Duodenal mucosa (tissue), 2 donors: Measurements from ENCODE around the gene TNFRSF1B.
A peak's percentile ranks its signal among the peaks of the same experiment; 100 is the strongest.

ENCODE experiments used
- H3K27ac ChIP-seq: one replicate; pipeline ENCODE4 v1.7.0; 2013; ENCODE audit warnings: low read depth, low read length
- H3K27me3 ChIP-seq, 2 donors: one replicate each; pipeline ENCODE4 v1.7.0; 2013; ENCODE audit warnings: low read length in 2 of 2, control low read depth in 1 of 2; ENCODE audit not compliant: insufficient read depth in 2 of 2, control insufficient read depth in 1 of 2
- H3K36me3 ChIP-seq, 2 donors: one replicate each; pipeline ENCODE4 v1.7.0; 2013; ENCODE audit warnings: low read length in 2 of 2, control low read depth in 1 of 2; ENCODE audit not compliant: insufficient read depth in 2 of 2, control insufficient read depth in 1 of 2
- H3K4me1 ChIP-seq, 2 donors: one replicate each; pipeline ENCODE4 v1.7.0; 2013; ENCODE audit warnings: low read length in 2 of 2, control low read depth in 1 of 2; ENCODE audit not compliant: insufficient read depth in 2 of 2, control insufficient read depth in 1 of 2
- H3K4me3 ChIP-seq, 2 donors: one replicate each; pipeline ENCODE4 v1.7.0; 2013; ENCODE audit warnings: low read length in 2 of 2, low read depth in 1 of 2
- H3K9ac ChIP-seq, 2 donors: one replicate each; pipeline ENCODE4 v1.7.0; 2013; ENCODE audit warnings: low read length in 2 of 2, low read depth in 1 of 2
- H3K9me3 ChIP-seq, 2 donors: one replicate each; pipeline ENCODE4 v1.7.0; 2013; ENCODE audit warnings: low read length in 2 of 2, control low read depth in 1 of 2; ENCODE audit not compliant: control insufficient read depth in 1 of 2

TNFRSF1B gene

DNA sequence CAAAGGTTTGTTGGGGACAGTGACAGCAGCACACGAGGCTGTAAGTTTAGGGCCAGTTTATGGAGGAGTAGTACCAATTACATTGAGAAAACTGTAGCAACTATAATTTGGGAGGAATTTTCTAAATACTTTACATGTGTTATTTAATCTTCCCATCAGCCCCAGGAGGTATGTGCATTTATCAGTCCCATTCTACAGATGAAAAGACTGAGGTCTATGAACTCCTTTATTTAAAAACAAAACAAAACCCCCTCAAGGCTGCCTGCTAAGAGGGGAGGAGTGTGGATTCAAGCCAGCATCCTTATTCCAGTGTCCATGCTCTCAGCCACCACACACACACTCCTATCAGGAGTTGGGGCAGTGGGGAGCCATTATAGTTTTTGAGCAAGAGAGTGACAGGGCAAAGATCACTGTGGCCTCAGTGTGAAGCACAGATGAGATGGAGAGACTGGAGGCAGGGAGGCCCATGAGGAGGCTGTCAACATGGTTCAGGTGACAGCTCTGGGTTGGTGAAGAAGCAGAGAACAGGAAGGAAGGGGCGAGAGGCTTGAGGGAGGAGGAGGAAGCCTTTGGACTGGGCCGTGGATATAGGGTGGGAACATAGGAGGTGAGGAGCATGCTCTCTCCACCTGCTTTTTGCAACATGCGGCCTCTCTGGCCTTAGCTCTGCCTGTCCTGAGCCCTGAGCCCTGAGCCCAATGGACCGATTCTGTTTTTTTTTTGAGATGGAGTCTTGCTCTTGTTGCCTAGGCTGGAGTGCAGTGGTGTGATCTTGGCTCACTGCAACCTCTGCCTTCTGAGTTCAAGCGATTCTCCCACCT is 9.7 kb downstream of the TNFRSF1B start:
- peaks cover 41 to 62% of the 10 kb centered on the region in 2 donors for H3K4me1 ChIP-seq
- no peaks in the 10 kb centered on the region for H3K36me3 ChIP-seq
- H3K27ac ChIP-seq = no peak overlapping the region

DNA sequence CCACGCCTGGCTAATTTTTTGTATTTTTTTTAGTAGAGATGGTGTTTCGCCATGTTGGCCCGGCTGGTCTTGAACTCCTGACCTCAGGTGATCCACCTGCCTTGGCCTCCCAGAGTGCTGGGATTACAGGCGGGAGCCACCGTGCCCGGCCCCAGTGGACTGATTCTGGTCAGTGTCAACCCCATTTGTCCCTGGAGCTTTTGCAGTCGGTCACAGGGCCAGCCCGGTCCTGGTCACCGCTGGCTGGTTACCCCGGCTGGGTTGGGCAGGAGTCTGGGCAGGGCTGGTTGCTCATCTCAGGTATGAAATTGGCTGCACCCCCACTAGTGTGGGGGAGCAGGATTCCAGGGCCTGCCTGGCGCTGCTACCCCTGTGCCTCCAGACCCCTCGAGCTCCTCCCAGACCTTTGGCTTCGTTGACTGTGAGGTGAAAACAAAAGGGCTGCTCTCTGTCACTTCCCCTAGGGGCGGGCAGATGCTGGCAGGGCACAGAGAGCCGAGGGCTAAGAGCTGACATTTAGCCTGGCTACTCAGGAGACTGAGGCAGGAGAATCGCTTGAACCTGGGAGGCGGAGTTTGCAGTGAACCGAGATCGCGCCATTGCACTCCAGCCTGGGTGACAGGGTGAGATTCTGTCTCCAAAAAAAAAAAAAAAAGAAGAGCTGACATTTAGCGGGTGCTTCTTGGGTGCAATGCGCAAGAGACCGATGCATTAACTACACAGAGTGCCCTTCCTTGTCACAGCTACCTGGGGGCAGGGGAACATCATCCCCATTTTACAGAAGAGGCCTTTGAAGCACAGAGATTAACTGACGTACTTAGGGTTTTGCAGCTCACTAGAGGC is 10.6 kb downstream of the TNFRSF1B start:
- no peak overlapping the region for H3K9ac ChIP-seq
- H3K4me3 ChIP-seq = peak overlapping the region; percentile 9 to 16
- H3K4me1 ChIP-seq = peaks cover 36 to 55% of the 10 kb centered on the region in 2 donors
- H3K36me3 ChIP-seq = no peaks in the 10 kb centered on the region
- H3K9me3 ChIP-seq = no peaks in the 10 kb centered on the region
- H3K27ac ChIP-seq = no peak overlapping the region
- H3K27me3 ChIP-seq = no peaks in the 10 kb centered on the region

More for the DNA sequence above, 9.7 kb downstream of the TNFRSF1B start:
- no peak overlapping the region for H3K4me3 ChIP-seq
- no peaks in the 10 kb centered on the region for H3K27me3 ChIP-seq
- H3K9ac ChIP-seq = peak overlapping the region in 1 of 2 donors; percentile 12
- H3K9me3 ChIP-seq = no peaks in the 10 kb centered on the region

DNA sequence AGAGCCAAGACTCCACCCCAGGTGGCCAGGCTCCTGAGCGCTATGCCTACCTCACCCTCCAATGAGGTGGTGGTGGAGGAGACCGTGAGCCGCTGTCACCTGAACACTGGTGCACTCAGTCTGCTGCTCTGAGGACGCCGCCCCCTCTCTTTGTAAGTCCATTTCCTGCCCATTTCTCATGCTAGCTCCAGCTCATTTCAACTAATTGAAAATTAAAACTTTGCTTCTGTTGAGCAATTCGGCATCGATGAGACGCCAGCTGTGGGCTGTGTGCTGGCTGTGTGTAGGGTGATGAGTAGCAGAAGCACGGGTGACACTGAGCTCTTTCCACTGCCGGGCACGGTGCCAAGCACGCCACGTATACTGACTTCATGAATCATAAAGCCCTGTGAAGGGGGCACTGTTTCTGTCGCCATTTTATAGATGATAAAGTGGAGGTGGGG is 11.2 kb downstream of the TNFRSF1B start:
- Histone ChIP-seq H3K9me3 (no peaks in the 10 kb centered on the region), H3K27ac (peak overlapping the region; percentile 51), H3K9ac (no peak overlapping the region), H3K4me3 (peak overlapping the region; percentile 9 to 16), H3K27me3 (no peaks in the 10 kb centered on the region), H3K4me1 (peaks cover 30 to 50% of the 10 kb centered on the region in 2 donors), H3K36me3 (no peaks in the 10 kb centered on the region)

DNA sequence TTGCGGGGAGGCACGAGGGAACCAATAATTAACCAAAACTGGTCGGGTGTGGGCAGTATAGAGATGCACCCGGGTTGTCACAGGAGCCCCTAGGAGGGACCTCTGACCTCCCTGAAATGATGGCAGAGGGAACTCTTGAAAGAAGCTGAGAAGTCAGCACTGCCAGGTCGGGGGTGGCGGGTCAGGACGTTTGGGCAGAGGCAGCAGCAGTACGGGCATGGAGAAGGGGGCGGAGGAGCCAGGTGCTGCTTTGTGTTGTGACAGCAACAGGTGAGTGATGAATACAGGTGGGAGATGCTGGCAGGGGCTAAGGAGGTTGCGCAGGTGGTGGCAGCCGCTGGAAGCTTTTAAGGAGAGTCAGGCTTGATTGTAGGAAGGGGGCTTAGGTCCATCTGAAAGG is 11.7 kb downstream of the TNFRSF1B start:
- no peak overlapping the region for H3K4me3 ChIP-seq
- H3K27ac ChIP-seq = peak overlapping the region; percentile 51
- H3K4me1 ChIP-seq = peaks cover 25 to 46% of the 10 kb centered on the region in 2 donors

DNA sequence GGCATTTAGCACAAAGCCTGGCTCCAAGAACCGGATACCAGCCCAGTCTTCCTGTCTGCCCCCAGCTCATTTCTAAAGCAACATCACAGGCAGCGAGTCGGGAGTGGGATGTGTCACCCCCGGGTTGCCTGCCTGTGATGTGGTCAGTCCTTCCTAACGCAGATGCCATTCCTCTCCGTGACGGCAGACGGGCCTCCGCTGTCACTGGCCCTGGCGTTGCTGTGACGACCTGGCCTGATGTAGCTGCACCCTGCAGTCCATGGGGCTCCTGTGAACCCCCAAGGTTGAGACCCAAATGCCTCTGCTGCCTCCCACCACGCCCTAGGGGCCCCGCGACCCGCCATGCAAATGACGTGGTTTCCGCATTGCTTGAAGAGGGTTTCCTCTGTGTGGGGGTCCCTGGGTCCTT is 12.3 kb downstream of the TNFRSF1B start:
- no peak overlapping the region for H3K4me3 ChIP-seq
- no peaks in the 10 kb centered on the region for H3K9me3 ChIP-seq
- H3K36me3 ChIP-seq = no peaks in the 10 kb centered on the region
- no peak overlapping the region for H3K9ac ChIP-seq
- no peaks in the 10 kb centered on the region for H3K27me3 ChIP-seq
- H3K4me1 ChIP-seq = peaks cover 30 to 41% of the 10 kb centered on the region in 2 donors
- H3K27ac ChIP-seq = no peak overlapping the region

More for the DNA sequence above, 11.7 kb downstream of the TNFRSF1B start:
- Histone ChIP-seq H3K36me3 (no peaks in the 10 kb centered on the region), H3K27me3 (no peaks in the 10 kb centered on the region), H3K9me3 (no peaks in the 10 kb centered on the region), H3K9ac (no peak overlapping the region)

DNA sequence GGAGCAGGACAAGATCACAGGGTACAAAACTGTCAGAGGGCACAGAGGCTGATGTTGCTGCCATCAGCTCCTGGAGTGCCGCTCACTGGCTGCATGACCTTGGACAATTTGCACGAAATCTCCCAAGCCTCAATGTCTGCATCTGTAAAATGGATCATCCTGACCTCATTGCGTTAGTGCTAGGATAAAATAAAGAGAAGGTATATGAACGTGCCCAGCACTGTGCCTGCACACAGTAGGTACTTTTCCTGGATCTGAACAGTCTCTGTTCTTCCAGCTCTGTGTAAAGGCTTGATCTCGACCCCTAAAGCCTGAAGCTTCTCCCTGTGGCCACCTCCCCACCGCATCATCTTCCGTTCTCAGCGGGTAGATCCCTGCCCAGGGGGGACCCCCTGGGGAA is 12.9 kb downstream of the TNFRSF1B start:
- H3K27ac ChIP-seq = no peak overlapping the region
- H3K4me3 ChIP-seq = no peak overlapping the region
- H3K9me3 ChIP-seq = no peaks in the 10 kb centered on the region
- no peaks in the 10 kb centered on the region for H3K27me3 ChIP-seq
- H3K4me1 ChIP-seq = peaks cover 30 to 41% of the 10 kb centered on the region in 2 donors
- H3K36me3 ChIP-seq = no peaks in the 10 kb centered on the region
- H3K9ac ChIP-seq = no peak overlapping the region

DNA sequence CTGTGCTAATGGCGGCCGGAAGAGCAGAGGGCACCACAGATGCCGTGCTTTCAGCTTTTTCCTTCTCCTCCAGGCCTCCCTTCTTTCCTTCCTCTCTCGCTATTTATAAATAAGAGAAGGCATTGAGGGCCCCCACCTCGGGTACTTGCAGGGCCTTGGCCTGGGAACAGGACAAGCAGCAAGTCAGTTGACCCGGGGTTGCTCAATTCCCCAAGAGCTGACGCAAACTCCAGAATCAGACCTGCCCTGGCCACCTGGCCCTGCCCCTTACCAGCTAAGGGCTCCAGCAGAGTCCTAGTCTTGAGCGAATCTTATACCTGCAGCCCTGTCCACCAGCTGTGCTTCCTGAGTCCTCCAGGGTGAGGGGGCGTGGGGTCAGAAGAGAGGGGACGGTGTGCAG is 13.5 kb downstream of the TNFRSF1B start:
- no peak overlapping the region for H3K9ac ChIP-seq
- H3K4me1 ChIP-seq = peaks cover 30 to 41% of the 10 kb centered on the region in 2 donors

DNA sequence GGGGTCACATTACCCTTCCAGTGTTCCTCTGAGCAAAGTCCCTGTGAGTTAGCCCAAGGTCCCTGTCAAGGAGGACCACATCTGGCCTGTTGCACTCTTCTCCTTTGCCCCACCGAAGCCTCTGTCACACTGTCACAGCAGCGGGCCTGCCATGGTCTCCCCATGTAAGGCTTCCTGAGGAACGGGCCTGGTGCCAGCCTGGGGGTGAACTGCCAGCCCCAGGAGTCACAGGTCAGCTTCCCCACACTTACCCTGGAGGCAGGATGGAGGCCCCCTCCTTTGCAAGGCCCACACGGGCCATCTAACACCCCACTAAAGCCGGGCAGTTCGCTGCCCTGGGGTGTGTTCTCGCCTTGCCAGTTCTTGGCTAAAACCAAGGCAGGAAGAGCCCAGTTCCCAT is 14.1 kb downstream of the TNFRSF1B start:
- Histone ChIP-seq H3K27ac (no peak overlapping the region), H3K9ac (no peak overlapping the region), H3K9me3 (no peaks in the 10 kb centered on the region), H3K4me3 (no peak overlapping the region), H3K27me3 (no peaks in the 10 kb centered on the region), H3K4me1 (peaks cover 32 to 43% of the 10 kb centered on the region in 2 donors), H3K36me3 (no peaks in the 10 kb centered on the region)

More for the DNA sequence above, 13.5 kb downstream of the TNFRSF1B start:
- no peaks in the 10 kb centered on the region for H3K27me3 ChIP-seq
- no peak overlapping the region for H3K27ac ChIP-seq
- H3K4me3 ChIP-seq = no peak overlapping the region
- no peaks in the 10 kb centered on the region for H3K9me3 ChIP-seq
- H3K36me3 ChIP-seq = no peaks in the 10 kb centered on the region

DNA sequence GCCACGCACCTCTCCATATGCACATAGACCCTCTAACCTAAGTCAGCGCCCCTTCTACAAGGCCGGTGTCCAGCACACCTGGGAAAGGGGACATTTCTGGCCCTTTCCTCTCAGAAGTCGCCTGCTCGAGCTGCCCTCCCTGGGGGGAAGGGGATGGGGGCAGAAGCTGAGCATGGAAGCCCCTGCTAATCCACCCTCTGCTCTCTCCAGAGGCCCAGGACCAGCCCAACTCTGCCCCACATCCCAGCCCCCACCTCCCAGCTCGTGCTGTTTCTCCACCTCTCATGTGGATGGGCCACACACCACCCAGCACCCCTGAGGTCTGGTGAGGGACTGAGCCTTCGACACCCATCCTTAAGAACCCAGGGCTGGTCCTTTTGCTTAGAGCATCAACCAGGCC is 14.8 kb downstream of the TNFRSF1B start:
- H3K9me3 ChIP-seq = no peaks in the 10 kb centered on the region
- no peaks in the 10 kb centered on the region for H3K36me3 ChIP-seq
- H3K27ac ChIP-seq = no peak overlapping the region
- H3K27me3 ChIP-seq = no peaks in the 10 kb centered on the region
- no peak overlapping the region for H3K4me3 ChIP-seq
- H3K9ac ChIP-seq = no peak overlapping the region
- peaks cover 39 to 45% of the 10 kb centered on the region in 2 donors for H3K4me1 ChIP-seq

DNA sequence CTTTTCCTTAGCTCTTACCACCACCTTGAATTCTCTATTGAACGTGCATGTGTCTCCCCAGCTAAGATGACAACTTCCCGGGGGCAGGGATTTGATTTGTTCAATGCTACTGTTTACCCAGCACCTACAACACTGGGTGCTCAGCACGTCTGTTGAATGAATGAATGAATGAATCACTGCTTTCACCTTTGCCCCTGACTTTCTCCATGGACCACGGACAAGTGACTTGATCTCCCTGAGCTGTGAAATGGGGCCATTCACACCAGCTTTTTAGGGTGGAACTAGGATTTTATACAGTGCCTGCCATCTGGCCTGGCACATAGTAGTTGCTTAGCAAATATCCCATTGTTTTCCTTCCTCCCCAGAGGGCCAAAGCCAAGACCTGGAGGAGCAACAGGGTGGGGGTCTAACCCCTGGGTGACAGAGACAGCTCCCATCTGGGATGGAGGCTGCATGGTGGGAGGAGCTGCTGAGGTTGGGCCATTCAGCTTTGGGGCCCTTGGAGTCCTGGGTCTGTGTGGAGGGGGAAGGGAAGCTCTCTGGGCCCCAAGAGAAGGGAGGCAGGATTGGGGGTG is 15.7 kb downstream of the TNFRSF1B start:
- H3K4me3 ChIP-seq = no peak overlapping the region
- H3K9ac ChIP-seq = no peak overlapping the region
- H3K4me1 ChIP-seq = peaks cover 43 to 48% of the 10 kb centered on the region in 2 donors
- no peak overlapping the region for H3K27ac ChIP-seq
- no peaks in the 10 kb centered on the region for H3K27me3 ChIP-seq
- H3K36me3 ChIP-seq = no peaks in the 10 kb centered on the region
- no peaks in the 10 kb centered on the region for H3K9me3 ChIP-seq
